NT2/D1 (cell line): Measurements from ENCODE around the gene PYDC2.

ENCODE experiments used
- YY1 ChIP-seq: IDR thresholded peaks from 2 replicates; pipeline ENCODE4 v1.6.1; 2011; ENCODE audit not compliant: insufficient read length, insufficient read depth
- ZNF274 ChIP-seq: IDR thresholded peaks from 2 replicates; pipeline ENCODE4 v1.6.1; 2011; ENCODE audit warnings: mild to moderate bottlenecking, low read depth, low read length

GRCh38 chr3:191492601-191493000 is 31.6 kb downstream of the PYDC2 start:
- no peak for TF ChIP-seq ZNF274
- no peak for TF ChIP-seq YY1
